Stimulated activated CD8-positive, alpha-beta memory T cell treated with anti-CD3 and anti-CD28 coated beads, Interleukin-15, amount 100 ng/mL, for 48 hours (primary cell): ENCODE measurements around the gene HEXIM1.

Experiments used
- DNase-seq, 2 donors: peaks; one replicate each; pipeline ENCODE4 v3.0.0-alpha.2; 2020; ENCODE audit warnings: low read depth in 2 of 2

HEXIM1 gene

GRCh38 chr17:45172232-45172540 is 23.9 kb downstream of the HEXIM1 start:
- no peak for DNase-seq

- DNase-seq: peak; percentile 24 to 49
Measured at GRCh38 chr17:45172541-45173286, 24.4 kb downstream of the HEXIM1 start.

GRCh38 chr17:45175759-45176115 is 27.5 kb downstream of the HEXIM1 start:
- no peak for DNase-seq

GRCh38 chr17:45177563-45177962 is 29.3 kb downstream of the HEXIM1 start:
- DNase-seq: no peak

GRCh38 chr17:45184144-45184543 is 35.9 kb downstream of the HEXIM1 start:
- no peak for DNase-seq

GRCh38 chr17:45186801-45187354 is 38.6 kb downstream of the HEXIM1 start:
- DNase-seq: no peak

GRCh38 chr17:45189009-45189408 is 40.7 kb downstream of the HEXIM1 start:
- DNase-seq: no peak

GRCh38 chr17:45190503-45191255 is 42.4 kb downstream of the HEXIM1 start:
- no peak for DNase-seq

GRCh38 chr17:45195424-45195823 is 47.1 kb downstream of the HEXIM1 start:
- no peak for DNase-seq

GRCh38 chr17:45197108-45197507 is 48.8 kb downstream of the HEXIM1 start:
- no peak for DNase-seq

- peak; percentile 84 to 85 for DNase-seq
Measured at GRCh38 chr17:45197555-45198334, 49.5 kb downstream of the HEXIM1 start.

- no peak for DNase-seq
Measured at GRCh38 chr17:45200701-45201100, 52.4 kb downstream of the HEXIM1 start.

GRCh38 chr17:45201457-45201856 is 53.2 kb downstream of the HEXIM1 start:
- no peak for DNase-seq
